Neural cell (in vitro differentiated cells): ENCODE results near the gene DIP2C. TPM values are rescaled to one million over a fixed set of nuclear protein-coding genes. Genes with fewer than 3 reads are reported as not detected.

Source experiments
- H2AFZ ChIP-seq: fragments of 200-600, 300-800 bp; sonication (generic), shearing (Covaris generic); 2 replicates; pipeline ENCODE4 v1.6.0; 2014; ENCODE audit warnings: low read depth, mild to moderate bottlenecking, antibody characterized with exemption, low read length, moderate library complexity
- H3F3A ChIP-seq: fragments of 200-600 bp; shearing (Covaris generic); 2 replicates; pipeline ENCODE4 v1.6.1; 2016; ENCODE audit warnings: mild to moderate bottlenecking, moderate library complexity, mixed read lengths, antibody characterized with exemption, low read length; ENCODE audit not compliant: insufficient read depth, poor library complexity, severe bottlenecking
- H3K27ac ChIP-seq: fragments of 200-600, 300-800 bp; sonication (generic), shearing (Covaris generic); 2 replicates; pipeline ENCODE4 v1.5.1; 2014; ENCODE audit warnings: mild to moderate bottlenecking, low read length, moderate library complexity
- H3K27me3 ChIP-seq: fragments of 300-800, 200-600 bp; sonication (generic), shearing (Covaris generic); 2 replicates; pipeline ENCODE4 v1.6.0; 2014; ENCODE audit warnings: mild to moderate bottlenecking, low read depth, low read length, moderate library complexity; ENCODE audit not compliant: insufficient read depth
- H3K36me3 ChIP-seq: fragments of 300-800, 200-600 bp; sonication (generic), shearing (Covaris generic); 2 replicates; pipeline ENCODE4 v1.5.1; 2014; ENCODE audit warnings: mild to moderate bottlenecking, antibody characterized with exemption, low read length, moderate library complexity; ENCODE audit not compliant: insufficient read depth
- H3K4me2 ChIP-seq: fragments of 300-800, 200-600 bp; sonication (generic), shearing (Covaris generic); 2 replicates; pipeline ENCODE4 v1.6.0; 2014; ENCODE audit warnings: mild to moderate bottlenecking, low read length
- H3K4me3 ChIP-seq: fragments of 300-800, 200-600 bp; sonication (generic), shearing (Covaris generic); 2 replicates; pipeline ENCODE4 v1.5.1; 2014; ENCODE audit warnings: mild to moderate bottlenecking, low read length, moderate library complexity
- H3K79me2 ChIP-seq: fragments of 200-600 bp; shearing (Covaris generic); replicated peaks from 2 replicates; pipeline ENCODE4 v1.6.0; 2014; ENCODE audit warnings: mild to moderate bottlenecking, low read length, moderate library complexity; ENCODE audit not compliant: insufficient read depth
- H3K9ac ChIP-seq: fragments of 300-800, 200-600 bp; sonication (generic), shearing (Covaris generic); 2 replicates; pipeline ENCODE4 v1.6.1; 2016; ENCODE audit warnings: mild to moderate bottlenecking, low read length, mixed read lengths
- H3K9me2 ChIP-seq: fragments of 200-600 bp; shearing (Covaris generic); 2 replicates; pipeline ENCODE4 v1.6.1; 2016; ENCODE audit warnings: mild to moderate bottlenecking, low read length, mixed read lengths; ENCODE audit not compliant: insufficient read depth
- H3K9me3 ChIP-seq: fragments of 200-600, 300-800 bp; sonication (generic), shearing (Covaris generic); 2 replicates; pipeline ENCODE4 v1.6.1; 2016; ENCODE audit warnings: mild to moderate bottlenecking, mixed run types, low read length, moderate library complexity, mixed read lengths
- H4K20me1 ChIP-seq: fragments of 200-600 bp; shearing (Covaris generic); 2 replicates; pipeline ENCODE4 v1.6.1; 2016; ENCODE audit warnings: mild to moderate bottlenecking, mixed run types; ENCODE audit not compliant: insufficient read depth
- CTCF ChIP-seq: fragments of 450-650 bp; IDR thresholded peaks from 2 replicates; pipeline ENCODE4 v1.5.1; 2014; ENCODE audit warnings: antibody characterized with exemption, mild to moderate bottlenecking, moderate library complexity; ENCODE audit not compliant: poor library complexity, severe bottlenecking
- EP300 ChIP-seq: fragments of 450-650 bp; conservative IDR thresholded peaks from 2 replicates; pipeline ENCODE4 v1.6.1; 2014; ENCODE audit warnings: antibody characterized with exemption, mild to moderate bottlenecking, moderate library complexity; ENCODE audit not compliant: poor library complexity, severe bottlenecking
- EZH2 ChIP-seq: fragments of 200-600, 300-800 bp; shearing (Covaris generic), sonication (generic); IDR thresholded peaks from 2 replicates; pipeline ENCODE4 v1.6.1; 2014; ENCODE audit warnings: antibody characterized with exemption, low read length, borderline replicate concordance, mild to moderate bottlenecking; ENCODE audit not compliant: insufficient read depth, poor library complexity, severe bottlenecking
- MXI1 ChIP-seq: fragments of 450-650 bp; conservative IDR thresholded peaks from 2 replicates; pipeline ENCODE4 v1.6.1; 2014; ENCODE audit warnings: antibody characterized with exemption, mild to moderate bottlenecking; ENCODE audit not compliant: poor library complexity, severe bottlenecking
- POLR2AphosphoS5 ChIP-seq: IDR thresholded peaks from 2 replicates; pipeline ENCODE4 v1.6.1; 2012
- RAD21 ChIP-seq: fragments of 450-650 bp; conservative IDR thresholded peaks from 2 replicates; pipeline ENCODE4 v1.6.1; 2014; ENCODE audit warnings: antibody characterized with exemption, mild to moderate bottlenecking, moderate library complexity
- REST ChIP-seq: IDR thresholded peaks from 2 replicates; pipeline ENCODE4 v1.6.1; 2012; ENCODE audit warnings: borderline replicate concordance
- SMC3 ChIP-seq: fragments of 450-650 bp; conservative IDR thresholded peaks from 2 replicates; pipeline ENCODE4 v1.6.1; 2014; ENCODE audit warnings: antibody characterized with exemption, mild to moderate bottlenecking, moderate library complexity; ENCODE audit not compliant: poor library complexity
- TAF1 ChIP-seq: IDR thresholded peaks from 2 replicates; pipeline ENCODE4 v1.6.1; 2012; ENCODE audit warnings: low read depth
- polyA plus RNA-seq: library from polyadenylated mRNA; depleted of rRNA; stranded (reverse); fragments of >200 nt; gene quantifications from 2 replicates; pipeline ENCODE4 v1.2.3, GENCODE V29; 2014

Gene DIP2C
- polyA plus RNA-seq, 1 donor from 2014 or later: 24.1 TPM

GRCh38 chr10:522350-522749 is 167.1 kb downstream of the DIP2C start:
- Histone ChIP-seq H3K36me3 (no peaks in the 10 kb centered on the region), H3F3A (no peaks in the 10 kb centered on the region), H3K79me2 (peaks cover 49% of the 10 kb centered on the region), H3K27me3 (no peaks in the 10 kb centered on the region), H3K9me3 (no peaks in the 10 kb centered on the region), H3K9me2 (no peaks in the 10 kb centered on the region), H3K9ac (no peak overlapping the region), H3K4me2 (no peak overlapping the region), H2AFZ (no peak overlapping the region), H3K27ac (no peak overlapping the region), H4K20me1 (peaks cover 9% of the 10 kb centered on the region), H3K4me3 (no peak overlapping the region)
- TF ChIP-seq TAF1 (no peak), CTCF (no peak), SMC3 (no peak)

GRCh38 chr10:521261-522250 is 167.9 kb downstream of the DIP2C start:
- Histone ChIP-seq H3K9ac (no peak overlapping the region), H2AFZ (no peak overlapping the region), H3K27ac (no peak overlapping the region), H3K4me2 (no peak overlapping the region), H3F3A (no peaks in the 10 kb centered on the region), H4K20me1 (peaks cover 9% of the 10 kb centered on the region), H3K36me3 (no peaks in the 10 kb centered on the region), H3K4me3 (no peak overlapping the region), H3K27me3 (no peaks in the 10 kb centered on the region), H3K9me2 (no peaks in the 10 kb centered on the region), H3K9me3 (no peaks in the 10 kb centered on the region), H3K79me2 (peaks cover 42% of the 10 kb centered on the region)
- TF ChIP-seq CTCF (no peak), RAD21 (no peak), REST (no peak), SMC3 (no peak), EZH2 (no peak), POLR2AphosphoS5 (no peak), EP300 (no peak), TAF1 (no peak), MXI1 (no peak)
